H1 (cell line): Measurements from ENCODE around the gene YIPF2. TPM values are rescaled to one million over a fixed set of nuclear protein-coding genes. Genes with fewer than 3 reads are reported as not detected.

ENCODE experiments used
- BACH1 ChIP-seq: IDR thresholded peaks from 2 replicates; pipeline ENCODE4 v1.6.1; 2012; ENCODE audit warnings: low read length, improper control_type of control experiment
- BRCA1 ChIP-seq: IDR thresholded peaks from 2 replicates; pipeline ENCODE4 v1.6.1; 2012; ENCODE audit warnings: low read depth, low read length, improper control_type of control experiment
- CHD7 ChIP-seq: fragments of 300-600 bp; sonication (generic); IDR thresholded peaks from 2 replicates; pipeline ENCODE4 v1.7.1; 2012; ENCODE audit warnings: low read length, moderate library complexity, mild to moderate bottlenecking, inconsistent platforms; ENCODE audit not compliant: insufficient replicate concordance
- CTCF ChIP-seq, 3 experiments: IDR thresholded peaks; 1 replicate in 2 of 3; 2 replicates in 1 of 3; pipeline versions ENCODE4 v1.5.1 to v1.6.1; 2011; ENCODE audit warnings: low read length in 3 of 3, mild to moderate bottlenecking in 3 of 3, inconsistent platforms in 2 of 3, low read depth in 1 of 3, moderate library complexity in 1 of 3; ENCODE audit not compliant: insufficient read depth in 1 of 3; ENCODE audit errors: control extremely low read depth in 1 of 3
- EGR1 ChIP-seq: IDR thresholded peaks from 2 replicates; pipeline ENCODE4 v1.6.1; 2011; ENCODE audit warnings: low read depth, low read length, borderline replicate concordance
- TAF7 ChIP-seq: optimal IDR thresholded peaks from 2 replicates; pipeline ENCODE3; 2011; ENCODE audit warnings: low read depth, mild to moderate bottlenecking, inconsistent platforms, low read length, moderate library complexity, borderline replicate concordance
- USF2 ChIP-seq: IDR thresholded peaks from 2 replicates; pipeline ENCODE4 v1.6.1; 2011; ENCODE audit warnings: low read length, improper control_type of control experiment
- polyA plus RNA-seq, 7 experiments: library from polyadenylated mRNA; depleted of rRNA in 3 of 7; stranded (reverse) in 5 of 7; unstranded in 2 of 7; fragments of >200 nt in 5 of 7; fragments of 200-250 nt in 2 of 7; gene quantifications; 1 replicate in 5 of 7; 2 replicates in 1 of 7; 4 replicates in 1 of 7; pipeline versions ENCODE4 v1.2.1 to v1.2.3, GENCODE V29; 2011 to 2013; ENCODE audit warnings: missing spikeins in 2 of 7, mixed read lengths in 2 of 7
- total RNA-seq: library from RNA; stranded (reverse); fragmentation: NEBNext Ultra II Directional; extraction: Animal tissue kit (Norgen Biotek cat#: 25700); gene quantifications from 2 replicates; pipeline ENCODE4 v1.2.1, GENCODE V29; 2021

The YIPF2 gene
- total and polyA plus RNA-seq, 2 of the 8 experiments (the other 6 are each of a cell fraction or from before 2014, with no cell fraction given): 48.3 to 112 TPM

GRCh38 chr19:10935371-10936059 lies 7.1 kb upstream of the YIPF2 start (continued):
- TF ChIP-seq CHD7 (no peak), BACH1 (no peak), EGR1 (no peak), BRCA1 (no peak), CTCF (IDR thresholded peaks at IDR 0.05; ENCODE audit: control extremely low read depth in 1 of 3, insufficient read depth in 1 of 3, low read depth in 1 of 3, low read length in 3 of 3) (no peak), USF2 (no peak), TAF7 (no peak)
